K562 (cell line): Measurements from ENCODE around the gene SEC22B. TPM values are rescaled to one million over a fixed set of nuclear protein-coding genes. Genes with fewer than 3 reads are reported as not detected.

Source experiments
- CCAR2 ChIP-seq: fragments of 200-400 bp; formaldehyde crosslinking; IDR thresholded peaks from 2 replicates; pipeline ENCODE4 v1.6.1; 2017; ENCODE audit warnings: mild to moderate bottlenecking, low read depth, low read length
- GABPB1 ChIP-seq: sonication (generic); formaldehyde crosslinking; IDR thresholded peaks from 2 replicates; pipeline ENCODE4 v1.8.0; 2022; ENCODE audit warnings: mild to moderate bottlenecking, missing genetic modification reagents
- HCFC1 ChIP-seq: IDR thresholded peaks from 2 replicates; pipeline ENCODE4 v1.6.1; 2012; ENCODE audit warnings: low read depth, low read length, improper control_type of control experiment
- HDAC2 ChIP-seq: fragments of 450-650 bp; IDR thresholded peaks from 2 replicates; pipeline ENCODE4 v1.6.1; 2016; ENCODE audit warnings: mild to moderate bottlenecking
- HMGN3 ChIP-seq: IDR thresholded peaks from 2 replicates; pipeline ENCODE4 v1.6.1; 2011; ENCODE audit warnings: borderline replicate concordance, low read depth, mild to moderate bottlenecking, mixed read lengths, low read length; ENCODE audit not compliant: insufficient read length; ENCODE audit errors: extremely low read depth
- KLF16 ChIP-seq: IDR thresholded peaks from 2 replicates; pipeline ENCODE4 v1.6.1; 2016; ENCODE audit warnings: antibody characterized with exemption
- MAFK ChIP-seq: IDR thresholded peaks from 2 replicates; pipeline ENCODE4 v1.6.1; 2011; ENCODE audit warnings: low read length, improper control_type of control experiment
- MCM3 ChIP-seq: fragments of 450-650 bp; IDR thresholded peaks from 2 replicates; pipeline ENCODE4 v1.6.1; 2016
- NR2C2 ChIP-seq, 2 experiments: fragments of 200-800 bp in 1 of 2; sonication (Bioruptor generic) in 1 of 2; sonication (generic) in 1 of 2; formaldehyde crosslinking in 1 of 2; IDR thresholded peaks; 2 replicates each; pipeline versions ENCODE4 v1.6.1 to v1.8.0; 2016 to 2022; ENCODE audit warnings: mild to moderate bottlenecking in 1 of 2, missing compliant biosample characterization in 1 of 2, missing genetic modification characterization in 1 of 2, missing genetic modification reagents in 1 of 2
- RFX5 ChIP-seq: IDR thresholded peaks from 2 replicates; pipeline ENCODE4 v1.6.1; 2011; ENCODE audit warnings: low read depth, mild to moderate bottlenecking, improper control_type of control experiment, low read length
- SLC30A9 ChIP-seq: fragments of 250-450 bp; sonication (Bioruptor Pico); IDR thresholded peaks from 2 replicates; pipeline ENCODE4 v1.8.0; 2022; ENCODE audit warnings: mild to moderate bottlenecking, moderate library complexity
- ZNF224 ChIP-seq: sonication (generic); formaldehyde crosslinking; IDR thresholded peaks from 2 replicates; pipeline ENCODE4 v1.8.0; 2022; ENCODE audit warnings: mild to moderate bottlenecking, missing genetic modification reagents
- ZNF445 ChIP-seq: fragments of 250-450 bp; sonication (Bioruptor Pico); IDR thresholded peaks from 2 replicates; pipeline ENCODE4 v1.4.0; 2020; ENCODE audit warnings: low read depth, mild to moderate bottlenecking, moderate library complexity
- ZNF707 ChIP-seq: fragments of 250-450 bp; sonication (Bioruptor Pico); conservative IDR thresholded peaks from 2 replicates; pipeline ENCODE4 v1.8.0; 2022; ENCODE audit warnings: inconsistent platforms, mild to moderate bottlenecking, moderate library complexity
- polyA plus RNA-seq, 8 experiments: library from polyadenylated mRNA; depleted of rRNA in 4 of 8; stranded (reverse) in 5 of 8; unstranded in 3 of 8; fragments of >200 nt; fragmentation: Nextera tagmentation in 2 of 8; fragmentation: Illumina TruSeq in 1 of 8; extraction: Ambion mirVana in 2 of 8; extraction: Trizol in 1 of 8; gene quantifications; 2 replicates each; pipeline versions ENCODE4 v1.2.1 to v1.2.3, GENCODE V29; 2011 to 2014; ENCODE audit warnings: inconsistent platforms in 1 of 8, missing spikeins in 1 of 8
- total RNA-seq, 7 experiments: library from RNA; depleted of rRNA in 6 of 7; stranded (reverse); fragments of >200 nt in 6 of 7; fragmentation: Illumina TruSeq in 2 of 7; extraction: Trizol in 2 of 7; gene quantifications; 2 replicates each; pipeline versions ENCODE4 v1.2.1 to v1.2.3, GENCODE V29; 2011 to 2021; ENCODE audit warnings: low replicate concordance in 1 of 7
- TF ChIP-seq, protein P1 (sequence below): fragments of 250-450 bp; sonication (Bioruptor Pico); IDR thresholded peaks from 2 replicates; pipeline ENCODE4 v1.5.0; 2022; ENCODE audit warnings: mild to moderate bottlenecking
- TF ChIP-seq, protein P2 (sequence below): fragments of 250-450 bp; sonication (Bioruptor Pico); IDR thresholded peaks from 2 replicates; pipeline ENCODE4 v1.4.0; 2020; ENCODE audit warnings: mild to moderate bottlenecking, moderate library complexity, borderline replicate concordance
- TF ChIP-seq, protein P3 (sequence below), 2 experiments: fragments of 450-650 bp in 1 of 2; sonication (generic) in 1 of 2; formaldehyde crosslinking in 1 of 2; IDR thresholded peaks in 1 of 2; conservative IDR thresholded peaks in 1 of 2; 2 replicates each; pipeline versions ENCODE4 v1.6.1 to v1.8.1; 2016 to 2023; ENCODE audit warnings: mild to moderate bottlenecking in 2 of 2, moderate library complexity in 2 of 2, inconsistent platforms in 1 of 2, missing genetic modification reagents in 1 of 2
- TF ChIP-seq, protein P4 (sequence below): sonication (generic); formaldehyde crosslinking; IDR thresholded peaks from 2 replicates; pipeline ENCODE4 v1.8.1; 2023; ENCODE audit warnings: mild to moderate bottlenecking, missing genetic modification reagents

SEC22B gene
- total and polyA plus RNA-seq, 9 of the 15 experiments (the other 6 are each of a cell fraction or from before 2014, with no cell fraction given) = 13.1 to 40.3 (median 23.5) TPM

DNA sequence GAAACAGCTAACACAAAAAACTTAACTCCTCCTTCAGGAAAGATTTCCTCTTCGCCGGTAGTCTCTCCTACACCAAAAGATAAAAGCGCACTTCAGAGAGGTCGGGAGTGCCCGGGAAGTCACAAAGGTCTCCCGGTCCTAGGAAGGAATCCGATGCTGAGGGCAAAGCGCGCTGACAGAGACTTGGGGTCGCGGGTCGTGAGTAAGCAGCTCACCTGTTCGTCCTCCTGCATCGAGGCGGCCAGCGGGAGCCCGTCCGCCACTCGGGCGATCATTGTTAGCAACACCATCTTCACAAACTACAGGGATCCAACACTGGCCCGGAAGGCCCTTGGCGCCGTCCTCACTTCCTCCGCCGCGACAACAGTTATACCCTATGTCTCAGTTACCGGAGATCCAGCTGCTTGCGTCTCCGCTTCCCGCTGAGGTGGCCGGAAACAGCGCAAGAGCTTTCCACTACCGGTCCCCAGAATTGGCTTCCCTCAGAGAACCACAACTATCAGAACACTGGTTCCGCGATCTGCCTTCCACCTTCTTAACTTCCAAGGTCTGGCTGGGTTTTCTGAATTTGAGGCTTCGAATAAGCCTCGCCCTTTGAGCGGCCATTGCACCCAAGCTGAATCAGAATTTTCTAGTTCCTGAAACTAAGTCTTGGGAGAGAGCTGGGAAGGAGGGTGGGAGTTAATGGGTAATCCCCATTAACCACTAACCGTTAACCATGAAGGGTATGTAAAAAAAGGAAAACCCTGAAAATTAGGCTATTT lies at the start of gene SEC22B (continued):
- peak; percentile 91 for TF ChIP-seq HCFC1
- 0 out of 2 replicates have a peak, but pooled peaks have one; percentile 6 for TF ChIP-seq ZNF224 (CRISPR knock-in tag)
- TF ChIP-seq CCAR2 = no peak
- TF ChIP-seq ZNF707 (CRISPR knock-in tag) = no peak
- TF ChIP-seq RFX5 = no peak
- peak; percentile 66 for TF ChIP-seq MAFK
- TF ChIP-seq, protein P1, sequence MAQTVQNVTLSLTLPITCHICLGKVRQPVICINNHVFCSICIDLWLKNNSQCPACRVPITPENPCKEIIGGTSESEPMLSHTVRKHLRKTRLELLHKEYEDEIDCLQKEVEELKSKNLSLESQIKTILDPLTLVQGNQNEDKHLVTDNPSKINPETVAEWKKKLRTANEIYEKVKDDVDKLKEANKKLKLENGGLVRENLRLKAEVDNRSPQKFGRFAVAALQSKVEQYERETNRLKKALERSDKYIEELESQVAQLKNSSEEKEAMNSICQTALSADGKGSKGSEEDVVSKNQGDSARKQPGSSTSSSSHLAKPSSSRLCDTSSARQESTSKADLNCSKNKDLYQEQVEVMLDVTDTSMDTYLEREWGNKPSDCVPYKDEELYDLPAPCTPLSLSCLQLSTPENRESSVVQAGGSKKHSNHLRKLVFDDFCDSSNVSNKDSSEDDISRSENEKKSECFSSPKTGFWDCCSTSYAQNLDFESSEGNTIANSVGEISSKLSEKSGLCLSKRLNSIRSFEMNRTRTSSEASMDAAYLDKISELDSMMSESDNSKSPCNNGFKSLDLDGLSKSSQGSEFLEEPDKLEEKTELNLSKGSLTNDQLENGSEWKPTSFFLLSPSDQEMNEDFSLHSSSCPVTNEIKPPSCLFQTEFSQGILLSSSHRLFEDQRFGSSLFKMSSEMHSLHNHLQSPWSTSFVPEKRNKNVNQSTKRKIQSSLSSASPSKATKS (CRISPR knock-in tag) = no peak
- TF ChIP-seq GABPB1 (CRISPR knock-in tag) = peak; percentile 99
- TF ChIP-seq, protein P2, sequence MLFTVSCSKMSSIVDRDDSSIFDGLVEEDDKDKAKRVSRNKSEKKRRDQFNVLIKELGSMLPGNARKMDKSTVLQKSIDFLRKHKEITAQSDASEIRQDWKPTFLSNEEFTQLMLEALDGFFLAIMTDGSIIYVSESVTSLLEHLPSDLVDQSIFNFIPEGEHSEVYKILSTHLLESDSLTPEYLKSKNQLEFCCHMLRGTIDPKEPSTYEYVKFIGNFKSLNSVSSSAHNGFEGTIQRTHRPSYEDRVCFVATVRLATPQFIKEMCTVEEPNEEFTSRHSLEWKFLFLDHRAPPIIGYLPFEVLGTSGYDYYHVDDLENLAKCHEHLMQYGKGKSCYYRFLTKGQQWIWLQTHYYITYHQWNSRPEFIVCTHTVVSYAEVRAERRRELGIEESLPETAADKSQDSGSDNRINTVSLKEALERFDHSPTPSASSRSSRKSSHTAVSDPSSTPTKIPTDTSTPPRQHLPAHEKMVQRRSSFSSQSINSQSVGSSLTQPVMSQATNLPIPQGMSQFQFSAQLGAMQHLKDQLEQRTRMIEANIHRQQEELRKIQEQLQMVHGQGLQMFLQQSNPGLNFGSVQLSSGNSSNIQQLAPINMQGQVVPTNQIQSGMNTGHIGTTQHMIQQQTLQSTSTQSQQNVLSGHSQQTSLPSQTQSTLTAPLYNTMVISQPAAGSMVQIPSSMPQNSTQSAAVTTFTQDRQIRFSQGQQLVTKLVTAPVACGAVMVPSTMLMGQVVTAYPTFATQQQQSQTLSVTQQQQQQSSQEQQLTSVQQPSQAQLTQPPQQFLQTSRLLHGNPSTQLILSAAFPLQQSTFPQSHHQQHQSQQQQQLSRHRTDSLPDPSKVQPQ = no peak
- no peak for TF ChIP-seq MCM3
- TF ChIP-seq, protein P3, sequence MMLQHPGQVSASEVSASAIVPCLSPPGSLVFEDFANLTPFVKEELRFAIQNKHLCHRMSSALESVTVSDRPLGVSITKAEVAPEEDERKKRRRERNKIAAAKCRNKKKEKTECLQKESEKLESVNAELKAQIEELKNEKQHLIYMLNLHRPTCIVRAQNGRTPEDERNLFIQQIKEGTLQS (IDR thresholded peaks at IDR 0.05) = peak; percentile 67
- TF ChIP-seq, protein P3 (CRISPR knock-in tag; conservative IDR thresholded peaks at IDR 0.05) = peak; percentile 92
- TF ChIP-seq HMGN3 = peak; percentile 40
- TF ChIP-seq NR2C2 (CRISPR knock-in tag; IDR thresholded peaks at IDR 0.05) = peak; percentile 76; the same call in 1 of the 2 replicates
- TF ChIP-seq NR2C2 (tag; IDR thresholded peaks at IDR 0.05) = peak; percentile 79
- TF ChIP-seq HDAC2 = peak; percentile 77
- no peak for TF ChIP-seq KLF16
- peak; percentile 25; the same call in 1 of the 2 replicates for TF ChIP-seq ZNF445 (CRISPR knock-in tag)
- no peak for TF ChIP-seq SLC30A9 (CRISPR knock-in tag)
- TF ChIP-seq, protein P4, sequence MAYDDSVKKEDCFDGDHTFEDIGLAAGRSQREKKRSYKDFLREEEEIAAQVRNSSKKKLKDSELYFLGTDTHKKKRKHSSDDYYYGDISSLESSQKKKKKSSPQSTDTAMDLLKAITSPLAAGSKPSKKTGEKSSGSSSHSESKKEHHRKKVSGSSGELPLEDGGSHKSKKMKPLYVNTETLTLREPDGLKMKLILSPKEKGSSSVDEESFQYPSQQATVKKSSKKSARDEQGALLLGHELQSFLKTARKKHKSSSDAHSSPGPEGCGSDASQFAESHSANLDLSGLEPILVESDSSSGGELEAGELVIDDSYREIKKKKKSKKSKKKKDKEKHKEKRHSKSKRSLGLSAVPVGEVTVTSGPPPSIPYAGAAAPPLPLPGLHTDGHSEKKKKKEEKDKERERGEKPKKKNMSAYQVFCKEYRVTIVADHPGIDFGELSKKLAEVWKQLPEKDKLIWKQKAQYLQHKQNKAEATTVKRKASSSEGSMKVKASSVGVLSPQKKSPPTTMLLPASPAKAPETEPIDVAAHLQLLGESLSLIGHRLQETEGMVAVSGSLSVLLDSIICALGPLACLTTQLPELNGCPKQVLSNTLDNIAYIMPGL (CRISPR knock-in tag) = peak; percentile 70; the same call in 1 of the 2 replicates
